A673 (cell line): ENCODE results near the gene NTNG2. TPM values are rescaled to one million over a fixed set of nuclear protein-coding genes. Genes with fewer than 3 reads are reported as not detected.
A peak's percentile ranks its signal among the peaks of the same experiment; 100 is the strongest.

Experiments used
- BruUV-seq: library from RNA; stranded (reverse); fragments of 400-500 nt; replicated peaks from 2 replicates; lab custom pipeline; 2021; lab: Mats Ljungman, UMichigan
- CTCF ChIA-PET: fragments of 300-600 bp; sonication (Branson Sonifier 250); formaldehyde crosslinking; loops from one replicate; lab custom pipeline; 2022; ENCODE audit warnings: antibody characterized with exemption; lab: Charles Lee
- POLR2A ChIA-PET: fragments of 300-600 bp; sonication (Branson Sonifier 250); formaldehyde crosslinking; loops from one replicate; lab custom pipeline; 2022; ENCODE audit warnings: antibody characterized with exemption; ENCODE audit not compliant: low non-redundant PET; lab: Charles Lee
- DNase-seq: peaks from one replicate; pipeline ENCODE4 v3.0.0-alpha.2; 2015; ENCODE audit warnings: low spot score
- H3K27ac ChIP-seq: fragments of 200-600 bp; sonication (generic); 2 replicates; pipeline ENCODE4 v1.5.1; 2016; ENCODE audit warnings: mixed run types, low read depth, mild to moderate bottlenecking, mixed read lengths, antibody characterized with exemption, low read length; ENCODE audit not compliant: poor library complexity, severe bottlenecking
- H3K27me3 ChIP-seq: fragments of 200-600 bp; sonication (generic); replicated peaks from 2 replicates; pipeline ENCODE4 v1.6.1; 2017; ENCODE audit warnings: mixed run types, low read depth, mild to moderate bottlenecking, mixed read lengths, antibody characterized with exemption, low read length; ENCODE audit not compliant: insufficient read depth, poor library complexity
- H3K36me3 ChIP-seq: fragments of 200-600 bp; sonication (generic); 2 replicates; pipeline ENCODE4 v1.6.1; 2016; ENCODE audit warnings: mixed run types, mild to moderate bottlenecking, mixed read lengths, antibody characterized with exemption, low read length; ENCODE audit not compliant: insufficient read depth, poor library complexity, severe bottlenecking
- H3K4me1 ChIP-seq: fragments of 200-600 bp; sonication (generic); 2 replicates; pipeline ENCODE4 v1.6.1; 2017; ENCODE audit warnings: mixed run types, mild to moderate bottlenecking, mixed read lengths, antibody characterized with exemption, low read length; ENCODE audit not compliant: insufficient read depth, poor library complexity, severe bottlenecking
- H3K4me3 ChIP-seq: fragments of 200-600 bp; sonication (generic); 2 replicates; pipeline ENCODE4 v1.5.1; 2016; ENCODE audit warnings: low read depth, mixed run types, mild to moderate bottlenecking, mixed read lengths, low read length; ENCODE audit not compliant: poor library complexity, severe bottlenecking
- H3K9me3 ChIP-seq: fragments of 200-600 bp; sonication (generic); 2 replicates; pipeline ENCODE4 v1.6.1; 2016; ENCODE audit warnings: mixed run types, low read depth, mild to moderate bottlenecking, mixed read lengths, antibody characterized with exemption, low read length; ENCODE audit not compliant: poor library complexity, severe bottlenecking
- CTCF ChIP-seq: fragments of 300-800, 200-600 bp; sonication (generic); conservative IDR thresholded peaks from 2 replicates; pipeline ENCODE4 v1.5.1; 2017; ENCODE audit warnings: low read depth, mild to moderate bottlenecking, antibody characterized with exemption, low read length, moderate library complexity, mixed read lengths
- EZH2 ChIP-seq: fragments of 200-600 bp; sonication (generic); IDR thresholded peaks from 2 replicates; pipeline ENCODE4 v1.6.1; 2017; ENCODE audit warnings: borderline replicate concordance, low read depth, mild to moderate bottlenecking, mixed read lengths, antibody characterized with exemption, low read length; ENCODE audit not compliant: poor library complexity, severe bottlenecking
- intact Hi-C: fragments of 100-400 bp; cut with micrococcal nuclease; formaldehyde crosslinking; loops from one replicate; pipeline ENCODE4 v1.10.0; 2022; ENCODE audit not compliant: unreplicated experiment
- total RNA-seq: library from RNA; stranded (reverse); gene quantifications from 2 replicates; pipeline ENCODE4 v1.2.3, GENCODE V29; 2021

NTNG2 gene
- total RNA-seq, 1 experiment from 2014 or later = 1.5 TPM

GRCh38 chr9:132210472-132211145, 48.8 kb downstream of the NTNG2 start:
- no peak for DNase-seq
- intact Hi-C loops = no loop called here
- Histone ChIP-seq H3K36me3 (no peaks in the 10 kb centered on the region), H3K4me1 (peaks cover 9% of the 10 kb centered on the region), H3K27ac (no peak overlapping the region), H3K4me3 (no peak overlapping the region), H3K27me3 (no peaks in the 10 kb centered on the region), H3K9me3 (no peaks in the 10 kb centered on the region)
- TF ChIP-seq CTCF = no peak
- no peak for TF ChIP-seq EZH2
- ChIA-PET POLR2A (no interaction called here), CTCF (no interaction called here)
- no TSS peak for BruUV-seq

GRCh38 chr9:132211570-132211969, 49.7 kb downstream of the NTNG2 start:
- no peaks in the 10 kb centered on the region for H3K36me3 ChIP-seq
- no peak for DNase-seq
- no peaks in the 10 kb centered on the region for H3K9me3 ChIP-seq
- ChIA-PET CTCF (no interaction called here), POLR2A (no interaction called here)
- intact Hi-C loops = no loop called here
- no peak overlapping the region for H3K4me3 ChIP-seq
- no peaks in the 10 kb centered on the region for H3K27me3 ChIP-seq
- peaks cover 9% of the 10 kb centered on the region for H3K4me1 ChIP-seq
- BruUV-seq = no TSS peak
- no peak overlapping the region for H3K27ac ChIP-seq
- TF ChIP-seq EZH2 (no peak), CTCF (no peak)

GRCh38 chr9:132214027-132214622, 52.3 kb downstream of the NTNG2 start:
- H3K36me3 ChIP-seq = no peaks in the 10 kb centered on the region
- DNase-seq = peak; percentile 72
- H3K4me1 ChIP-seq = peaks cover 9% of the 10 kb centered on the region
- no peak overlapping the region for H3K27ac ChIP-seq
- BruUV-seq = no TSS peak
- no peak overlapping the region for H3K4me3 ChIP-seq
- H3K9me3 ChIP-seq = no peaks in the 10 kb centered on the region
- TF ChIP-seq EZH2 (no peak), CTCF (no peak)
- POLR2A ChIA-PET = no interaction called here
- CTCF ChIA-PET = no interaction called here
- intact Hi-C loops = no loop called here
- no peaks in the 10 kb centered on the region for H3K27me3 ChIP-seq
